Measurements from ENCODE around the gene ZNF66.
"Not testable (repeated sequence)": the region's sequence is repeated elsewhere in the genome, so short reads cannot be mapped to it uniquely, and the experiment has no call there.

Gene ZNF66

GRCh38 chr19:20776083-20777076, at the start of gene ZNF66:
TSS of gene ZNF66 (plus strand) at chr19:20776304. CDS start at chr19:20776448, 144 bp downstream.
- DNase-seq (ENCODE audit: extremely low read depth, low read depth), result peak; percentile 83
- TF ChIP-seq CTCF (IDR thresholded peaks at IDR 0.05; ENCODE audit: low read depth, low read length), result no peak

- not testable (repeated sequence) for DNase-seq (ENCODE audit: extremely low read depth, low read depth)
Measured at GRCh38 chr19:20750169-20750568, 25.9 kb upstream of the ZNF66 start.

- not testable (repeated sequence) for DNase-seq (ENCODE audit: extremely low read depth, low read depth)
Measured at GRCh38 chr19:20752291-20752690, 23.8 kb upstream of the ZNF66 start.

- not testable (repeated sequence) for DNase-seq (ENCODE audit: extremely low read depth, low read depth)
Measured at GRCh38 chr19:20769225-20769736, 6.8 kb upstream of the ZNF66 start.

GRCh38 chr19:20787786-20788185, 11.7 kb downstream of the ZNF66 start:
- no peak for TF ChIP-seq CTCF (IDR thresholded peaks at IDR 0.05; ENCODE audit: low read depth, low read length)
- DNase-seq (ENCODE audit: extremely low read depth, low read depth), result no peak

- TF ChIP-seq CTCF (IDR thresholded peaks at IDR 0.05; ENCODE audit: low read depth, low read length), result no peak
- no peak for DNase-seq (ENCODE audit: extremely low read depth, low read depth)
Measured at GRCh38 chr19:20791806-20792205, 15.7 kb downstream of the ZNF66 start.

GRCh38 chr19:20806311-20807262, 30.5 kb downstream of the ZNF66 start:
- DNase-seq (ENCODE audit: extremely low read depth, low read depth), result not testable (repeated sequence)

- TF ChIP-seq CTCF (IDR thresholded peaks at IDR 0.05; ENCODE audit: low read depth, low read length), result no peak
- DNase-seq (ENCODE audit: extremely low read depth, low read depth), result no peak
Measured at GRCh38 chr19:20840371-20840770, 64.3 kb downstream of the ZNF66 start.
